ENCODE data around the gene SPATA13. TPM values are rescaled to one million over a fixed set of nuclear protein-coding genes. Genes with fewer than 3 reads are reported as not detected.

Gene SPATA13
- total RNA-seq, 1 experiment from 2014 or later = 14.1 TPM

DNA sequence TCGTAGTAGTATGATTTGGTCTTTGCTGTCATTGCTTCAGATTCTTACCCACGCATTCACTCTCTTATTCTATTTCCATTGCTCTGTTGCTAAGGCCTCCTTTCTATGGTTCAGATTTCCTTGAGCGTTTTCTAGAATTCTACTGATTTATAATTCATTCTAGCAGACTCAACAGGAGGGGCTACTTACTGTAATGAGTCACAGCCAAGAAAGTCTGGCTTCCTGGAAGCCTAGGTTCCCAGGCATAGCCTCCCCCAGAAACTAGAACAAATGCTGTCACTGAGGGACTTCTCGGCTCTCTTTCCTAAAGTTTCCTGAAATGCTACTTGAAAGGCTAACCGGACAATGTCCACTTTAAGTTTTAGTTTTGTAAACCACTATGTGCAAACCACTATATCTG is 47.7 kb upstream of the SPATA13 start:
- Histone ChIP-seq H3K14ac (ENCODE audit: insufficient read depth, low read length) (no peak overlapping the region), H3K79me1 (ENCODE audit: insufficient read depth, low read depth, low read length, poor library complexity, severe bottlenecking) (no peaks in the 10 kb centered on the region), H4K5ac (ENCODE audit: insufficient read length, low read depth, low read length) (no peak overlapping the region), H3K56ac (ENCODE audit: insufficient read length, low read depth, low read length) (no peak overlapping the region), H2BK5ac (ENCODE audit: insufficient read length, low read length) (no peak overlapping the region), H3K27ac (ENCODE audit: insufficient read length, low read depth, low read length) (no peak overlapping the region), H3K4me1 (ENCODE audit: insufficient read depth, low read length) (no peaks in the 10 kb centered on the region), H4K20me1 (ENCODE audit: control insufficient read depth, insufficient read depth, insufficient read length) (no peaks in the 10 kb centered on the region), H3K9ac (ENCODE audit: extremely low read depth, insufficient read length, low read length) (no peak overlapping the region), H3K23me2 (ENCODE audit: insufficient read length, low read depth, low read length, poor library complexity, severe bottlenecking) (no peaks in the 10 kb centered on the region), H2AFZ (ENCODE audit: low read length) (no peak overlapping the region), H4K91ac (ENCODE audit: insufficient read length, low read depth, low read length) (no peak overlapping the region), H3K79me2 (ENCODE audit: insufficient read depth, low read length) (no peaks in the 10 kb centered on the region), H2BK20ac (ENCODE audit: low read depth, low read length, poor library complexity, severe bottlenecking) (no peak overlapping the region), H2AK5ac (ENCODE audit: insufficient read length, low read length) (no peak overlapping the region), H2BK12ac (ENCODE audit: insufficient read length, low read depth, low read length) (no peak overlapping the region), H2BK120ac (ENCODE audit: low read depth, low read length, poor library complexity, severe bottlenecking) (no peak overlapping the region), H3K18ac (ENCODE audit: insufficient read length, low read depth, low read length) (no peak overlapping the region), H3K9me3 (ENCODE audit: control insufficient read depth, low read depth, low read length) (no peaks in the 10 kb centered on the region), H3K27me3 (ENCODE audit: insufficient read depth, low read length) (no peaks in the 10 kb centered on the region), H2BK15ac (ENCODE audit: low read depth, low read length) (no peak overlapping the region), H3K23ac (ENCODE audit: insufficient read length, low read depth, low read length) (no peak overlapping the region), H4K8ac (replicated peaks; ENCODE audit: insufficient read length, low read depth, low read length) (no peak overlapping the region), H3K4ac (ENCODE audit: low read depth, low read length) (no peak overlapping the region), H3T11ph (ENCODE audit: low read length) (no peak overlapping the region), H3K4me2 (ENCODE audit: insufficient read depth, insufficient read length, low read length) (no peak overlapping the region)
- Mint-ChIP-seq H3K36me3 (ENCODE audit: insufficient read depth in 1 of 3, low read depth in 3 of 3) (no peaks in the 10 kb centered on the region), H3K9me3 (no peaks in the 10 kb centered on the region; a peak in 1 of 5 replicates), H3K4me1 (peaks cover 0 to 8% of the 10 kb centered on the region in 2 experiments; a peak in 2 of 4 replicates), H3K27me3 (ENCODE audit: low read depth) (no peaks in the 10 kb centered on the region), H3K27ac (no peak overlapping the region), H3K4me3 (no peak overlapping the region)
- no CpG with 5 or more reads among the region's 5 CpGs for WGBS (ENCODE audit: extremely low coverage, insufficient read length, low lambda C conversion rate)
- TF ChIP-seq CTCF (conservative IDR thresholded peaks at IDR 0.05) = no peak
- DNase-seq = no peak

All from H9 (cell line).